Neural cell (in vitro differentiated cells): Measurements from ENCODE around the gene LSM14A. TPM values are rescaled to one million over a fixed set of nuclear protein-coding genes. Genes with fewer than 3 reads are reported as not detected.
"Not testable (repeated sequence)": the region's sequence is repeated elsewhere in the genome, so short reads cannot be mapped to it uniquely, and the experiment has no call there.

Experiments used
- H2AFZ ChIP-seq: fragments of 200-600, 300-800 bp; sonication (generic), shearing (Covaris generic); 2 replicates; pipeline ENCODE4 v1.6.0; 2014; ENCODE audit warnings: low read depth, mild to moderate bottlenecking, antibody characterized with exemption, low read length, moderate library complexity
- H3F3A ChIP-seq: fragments of 200-600 bp; shearing (Covaris generic); 2 replicates; pipeline ENCODE4 v1.6.1; 2016; ENCODE audit warnings: mild to moderate bottlenecking, moderate library complexity, mixed read lengths, antibody characterized with exemption, low read length; ENCODE audit not compliant: insufficient read depth, poor library complexity, severe bottlenecking
- H3K27ac ChIP-seq: fragments of 200-600, 300-800 bp; sonication (generic), shearing (Covaris generic); 2 replicates; pipeline ENCODE4 v1.5.1; 2014; ENCODE audit warnings: mild to moderate bottlenecking, low read length, moderate library complexity
- H3K27me3 ChIP-seq: fragments of 300-800, 200-600 bp; sonication (generic), shearing (Covaris generic); 2 replicates; pipeline ENCODE4 v1.6.0; 2014; ENCODE audit warnings: mild to moderate bottlenecking, low read depth, low read length, moderate library complexity; ENCODE audit not compliant: insufficient read depth
- H3K36me3 ChIP-seq: fragments of 300-800, 200-600 bp; sonication (generic), shearing (Covaris generic); 2 replicates; pipeline ENCODE4 v1.5.1; 2014; ENCODE audit warnings: mild to moderate bottlenecking, antibody characterized with exemption, low read length, moderate library complexity; ENCODE audit not compliant: insufficient read depth
- H3K4me2 ChIP-seq: fragments of 300-800, 200-600 bp; sonication (generic), shearing (Covaris generic); 2 replicates; pipeline ENCODE4 v1.6.0; 2014; ENCODE audit warnings: mild to moderate bottlenecking, low read length
- H3K4me3 ChIP-seq: fragments of 300-800, 200-600 bp; sonication (generic), shearing (Covaris generic); 2 replicates; pipeline ENCODE4 v1.5.1; 2014; ENCODE audit warnings: mild to moderate bottlenecking, low read length, moderate library complexity
- H3K79me2 ChIP-seq: fragments of 200-600 bp; shearing (Covaris generic); replicated peaks from 2 replicates; pipeline ENCODE4 v1.6.0; 2014; ENCODE audit warnings: mild to moderate bottlenecking, low read length, moderate library complexity; ENCODE audit not compliant: insufficient read depth
- H3K9ac ChIP-seq: fragments of 300-800, 200-600 bp; sonication (generic), shearing (Covaris generic); 2 replicates; pipeline ENCODE4 v1.6.1; 2016; ENCODE audit warnings: mild to moderate bottlenecking, low read length, mixed read lengths
- H3K9me2 ChIP-seq: fragments of 200-600 bp; shearing (Covaris generic); 2 replicates; pipeline ENCODE4 v1.6.1; 2016; ENCODE audit warnings: mild to moderate bottlenecking, low read length, mixed read lengths; ENCODE audit not compliant: insufficient read depth
- H3K9me3 ChIP-seq: fragments of 200-600, 300-800 bp; sonication (generic), shearing (Covaris generic); 2 replicates; pipeline ENCODE4 v1.6.1; 2016; ENCODE audit warnings: mild to moderate bottlenecking, mixed run types, low read length, moderate library complexity, mixed read lengths
- H4K20me1 ChIP-seq: fragments of 200-600 bp; shearing (Covaris generic); 2 replicates; pipeline ENCODE4 v1.6.1; 2016; ENCODE audit warnings: mild to moderate bottlenecking, mixed run types; ENCODE audit not compliant: insufficient read depth
- EP300 ChIP-seq: fragments of 450-650 bp; conservative IDR thresholded peaks from 2 replicates; pipeline ENCODE4 v1.6.1; 2014; ENCODE audit warnings: antibody characterized with exemption, mild to moderate bottlenecking, moderate library complexity; ENCODE audit not compliant: poor library complexity, severe bottlenecking
- EZH2 ChIP-seq: fragments of 200-600, 300-800 bp; shearing (Covaris generic), sonication (generic); IDR thresholded peaks from 2 replicates; pipeline ENCODE4 v1.6.1; 2014; ENCODE audit warnings: antibody characterized with exemption, low read length, borderline replicate concordance, mild to moderate bottlenecking; ENCODE audit not compliant: insufficient read depth, poor library complexity, severe bottlenecking
- MXI1 ChIP-seq: fragments of 450-650 bp; conservative IDR thresholded peaks from 2 replicates; pipeline ENCODE4 v1.6.1; 2014; ENCODE audit warnings: antibody characterized with exemption, mild to moderate bottlenecking; ENCODE audit not compliant: poor library complexity, severe bottlenecking
- POLR2AphosphoS5 ChIP-seq: IDR thresholded peaks from 2 replicates; pipeline ENCODE4 v1.6.1; 2012
- RAD21 ChIP-seq: fragments of 450-650 bp; conservative IDR thresholded peaks from 2 replicates; pipeline ENCODE4 v1.6.1; 2014; ENCODE audit warnings: antibody characterized with exemption, mild to moderate bottlenecking, moderate library complexity
- SMC3 ChIP-seq: fragments of 450-650 bp; conservative IDR thresholded peaks from 2 replicates; pipeline ENCODE4 v1.6.1; 2014; ENCODE audit warnings: antibody characterized with exemption, mild to moderate bottlenecking, moderate library complexity; ENCODE audit not compliant: poor library complexity
- TAF1 ChIP-seq: IDR thresholded peaks from 2 replicates; pipeline ENCODE4 v1.6.1; 2012; ENCODE audit warnings: low read depth
- polyA plus RNA-seq: library from polyadenylated mRNA; depleted of rRNA; stranded (reverse); fragments of >200 nt; gene quantifications from 2 replicates; pipeline ENCODE4 v1.2.3, GENCODE V29; 2014
- TF ChIP-seq, protein P1 (sequence below): fragments of 450-650 bp; IDR thresholded peaks from 2 replicates; pipeline ENCODE4 v1.5.1; 2014; ENCODE audit warnings: antibody characterized with exemption, mild to moderate bottlenecking, moderate library complexity; ENCODE audit not compliant: poor library complexity, severe bottlenecking
- TF ChIP-seq, protein P2 (sequence below): IDR thresholded peaks from 2 replicates; pipeline ENCODE4 v1.6.1; 2012; ENCODE audit warnings: borderline replicate concordance

The LSM14A gene
- polyA plus RNA-seq, 1 donor from 2014 or later, result 104 TPM

DNA sequence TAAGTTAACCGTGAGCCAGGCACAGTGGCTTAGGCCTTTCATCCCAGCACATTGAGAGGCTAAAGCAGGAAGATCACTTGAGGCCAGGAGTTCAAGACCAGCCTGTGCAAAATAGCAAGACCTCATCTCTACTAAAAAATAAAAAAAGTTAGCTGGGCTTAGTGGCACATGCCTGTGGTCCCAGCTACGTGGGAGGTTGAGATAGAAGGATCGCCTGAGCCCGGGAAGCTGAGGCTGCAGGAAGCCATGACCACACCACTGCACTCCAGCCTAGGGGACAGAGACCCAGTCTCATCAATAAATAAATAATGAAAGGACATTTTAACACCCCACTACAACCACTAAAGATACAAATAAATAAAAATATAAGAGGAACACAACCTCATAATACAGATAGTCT lies 21.6 kb downstream of the LSM14A start:
- H2AFZ ChIP-seq, result no peak overlapping the region
- H3K36me3 ChIP-seq, result no peaks in the 10 kb centered on the region
- no peaks in the 10 kb centered on the region for H3K27me3 ChIP-seq
- TF ChIP-seq EP300, result no peak
- TF ChIP-seq SMC3, result no peak
- no peak for TF ChIP-seq RAD21
- TF ChIP-seq TAF1, result no peak
- no peak for TF ChIP-seq EZH2
- no peak for TF ChIP-seq POLR2AphosphoS5
- no peak overlapping the region for H3K4me3 ChIP-seq
- H3K9me2 ChIP-seq, result no peaks in the 10 kb centered on the region
- peaks cover 53% of the 10 kb centered on the region for H3K79me2 ChIP-seq
- H3K9ac ChIP-seq, result no peak overlapping the region
- no peaks in the 10 kb centered on the region for H3K9me3 ChIP-seq
- no peaks in the 10 kb centered on the region for H4K20me1 ChIP-seq
- H3K27ac ChIP-seq, result no peak overlapping the region
- no peaks in the 10 kb centered on the region for H3F3A ChIP-seq
- H3K4me2 ChIP-seq, result no peak overlapping the region

DNA sequence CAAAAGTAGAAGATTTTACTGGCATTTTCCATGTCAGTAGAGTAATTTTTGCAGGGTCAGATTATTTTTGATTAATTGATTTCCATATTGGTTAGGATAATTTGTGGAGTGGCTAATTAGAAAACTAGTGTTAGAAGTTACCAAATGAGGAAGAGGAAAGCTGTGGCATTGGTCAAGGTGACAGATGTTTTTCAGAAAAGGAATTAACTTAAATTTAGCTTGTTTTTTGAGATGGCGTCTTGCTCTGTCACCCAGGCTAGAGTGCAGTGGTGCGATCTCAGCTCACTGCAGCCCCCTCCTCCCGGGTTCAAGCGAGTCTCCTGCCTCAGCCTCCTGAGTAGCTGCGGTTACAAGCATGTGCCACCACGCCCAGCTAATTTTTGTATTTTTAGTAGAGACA lies 28.8 kb downstream of the LSM14A start:
- Histone ChIP-seq H3F3A (no peaks in the 10 kb centered on the region), H2AFZ (no peak overlapping the region), H3K4me2 (no peak overlapping the region), H4K20me1 (no peaks in the 10 kb centered on the region), H3K9me2 (no peaks in the 10 kb centered on the region), H3K9ac (no peak overlapping the region), H3K27me3 (no peaks in the 10 kb centered on the region), H3K9me3 (no peaks in the 10 kb centered on the region), H3K4me3 (no peak overlapping the region), H3K36me3 (no peaks in the 10 kb centered on the region), H3K27ac (no peak overlapping the region), H3K79me2 (no peaks in the 10 kb centered on the region)
- no peak for TF ChIP-seq POLR2AphosphoS5
- TF ChIP-seq SMC3, result no peak
- no peak for TF ChIP-seq EZH2
- TF ChIP-seq RAD21, result no peak
- TF ChIP-seq, protein P1, sequence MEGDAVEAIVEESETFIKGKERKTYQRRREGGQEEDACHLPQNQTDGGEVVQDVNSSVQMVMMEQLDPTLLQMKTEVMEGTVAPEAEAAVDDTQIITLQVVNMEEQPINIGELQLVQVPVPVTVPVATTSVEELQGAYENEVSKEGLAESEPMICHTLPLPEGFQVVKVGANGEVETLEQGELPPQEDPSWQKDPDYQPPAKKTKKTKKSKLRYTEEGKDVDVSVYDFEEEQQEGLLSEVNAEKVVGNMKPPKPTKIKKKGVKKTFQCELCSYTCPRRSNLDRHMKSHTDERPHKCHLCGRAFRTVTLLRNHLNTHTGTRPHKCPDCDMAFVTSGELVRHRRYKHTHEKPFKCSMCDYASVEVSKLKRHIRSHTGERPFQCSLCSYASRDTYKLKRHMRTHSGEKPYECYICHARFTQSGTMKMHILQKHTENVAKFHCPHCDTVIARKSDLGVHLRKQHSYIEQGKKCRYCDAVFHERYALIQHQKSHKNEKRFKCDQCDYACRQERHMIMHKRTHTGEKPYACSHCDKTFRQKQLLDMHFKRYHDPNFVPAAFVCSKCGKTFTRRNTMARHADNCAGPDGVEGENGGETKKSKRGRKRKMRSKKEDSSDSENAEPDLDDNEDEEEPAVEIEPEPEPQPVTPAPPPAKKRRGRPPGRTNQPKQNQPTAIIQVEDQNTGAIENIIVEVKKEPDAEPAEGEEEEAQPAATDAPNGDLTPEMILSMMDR, result no peak
- TF ChIP-seq MXI1, result no peak
- TF ChIP-seq TAF1, result no peak

DNA sequence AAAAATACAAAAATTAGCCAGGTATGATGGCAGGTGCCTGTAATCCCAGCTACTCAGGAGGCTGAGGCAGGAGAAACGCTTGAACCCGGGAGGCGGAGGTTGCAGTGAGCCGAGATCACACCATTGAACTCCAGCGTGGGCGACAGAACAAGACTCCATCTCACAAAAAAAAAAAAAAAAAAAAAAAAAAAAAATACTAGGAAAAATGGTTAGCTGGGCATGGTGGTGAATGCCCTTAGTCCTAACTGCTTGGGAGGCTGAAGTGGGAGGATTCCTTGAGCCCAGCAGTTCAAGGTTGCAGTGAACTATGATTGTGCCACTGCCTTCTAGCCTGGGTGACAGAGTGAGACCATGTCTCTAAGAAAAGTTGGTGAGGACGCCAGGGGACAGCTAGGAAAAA lies 33.0 kb downstream of the LSM14A start:
- not testable (repeated sequence) for H3K9me2 ChIP-seq, H3K27ac ChIP-seq, H2AFZ ChIP-seq, H3K79me2 ChIP-seq, H3K9me3 ChIP-seq, H3K4me3 ChIP-seq, H4K20me1 ChIP-seq, H3K4me2 ChIP-seq, H3K36me3 ChIP-seq, H3K27me3 ChIP-seq, H3F3A ChIP-seq, H3K9ac ChIP-seq

DNA sequence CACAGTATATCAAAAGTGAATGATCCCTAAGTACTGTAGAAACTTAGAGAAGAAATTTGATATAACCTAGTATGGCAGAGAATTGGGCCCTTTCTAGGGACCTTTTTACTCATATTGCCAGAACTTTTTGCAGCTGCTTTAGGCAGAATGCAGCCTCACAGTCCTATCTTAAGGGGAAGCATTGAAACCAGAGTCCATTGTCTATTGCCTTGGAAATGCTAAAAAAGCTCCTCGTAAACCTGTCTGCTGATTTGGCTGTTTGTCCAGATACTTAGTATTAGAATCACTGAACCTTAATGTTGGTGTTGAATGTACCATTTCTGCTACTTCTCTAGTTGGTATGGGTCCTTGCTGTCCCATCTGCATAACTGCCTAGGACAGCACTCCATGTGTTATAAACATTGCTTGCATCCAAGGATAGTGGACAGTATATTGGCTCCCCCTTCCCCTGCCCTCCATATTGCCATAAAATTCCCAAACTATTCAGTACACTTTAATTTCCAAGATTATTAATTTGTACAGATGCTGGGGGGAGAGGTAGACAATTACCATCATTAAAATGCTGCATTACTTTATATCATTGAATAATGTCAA lies 36.1 kb downstream of the LSM14A start:
- H3K79me2 ChIP-seq, result no peaks in the 10 kb centered on the region
- H3K9me2 ChIP-seq, result no peaks in the 10 kb centered on the region
- H3K9ac ChIP-seq, result no peak overlapping the region
- H3K4me2 ChIP-seq, result no peak overlapping the region
- H3K27me3 ChIP-seq, result no peaks in the 10 kb centered on the region
- no peaks in the 10 kb centered on the region for H3F3A ChIP-seq
- no peak overlapping the region for H3K4me3 ChIP-seq
- H2AFZ ChIP-seq, result no peak overlapping the region
- no peak overlapping the region for H3K27ac ChIP-seq
- H4K20me1 ChIP-seq, result no peaks in the 10 kb centered on the region
- no peaks in the 10 kb centered on the region for H3K9me3 ChIP-seq
- TF ChIP-seq TAF1, result no peak
- TF ChIP-seq RAD21, result no peak
- TF ChIP-seq, protein P1, result no peak
- no peak for TF ChIP-seq MXI1
- TF ChIP-seq POLR2AphosphoS5, result no peak
- no peak for TF ChIP-seq SMC3
- TF ChIP-seq EZH2, result no peak
- TF ChIP-seq EP300, result no peak
- TF ChIP-seq, protein P2, sequence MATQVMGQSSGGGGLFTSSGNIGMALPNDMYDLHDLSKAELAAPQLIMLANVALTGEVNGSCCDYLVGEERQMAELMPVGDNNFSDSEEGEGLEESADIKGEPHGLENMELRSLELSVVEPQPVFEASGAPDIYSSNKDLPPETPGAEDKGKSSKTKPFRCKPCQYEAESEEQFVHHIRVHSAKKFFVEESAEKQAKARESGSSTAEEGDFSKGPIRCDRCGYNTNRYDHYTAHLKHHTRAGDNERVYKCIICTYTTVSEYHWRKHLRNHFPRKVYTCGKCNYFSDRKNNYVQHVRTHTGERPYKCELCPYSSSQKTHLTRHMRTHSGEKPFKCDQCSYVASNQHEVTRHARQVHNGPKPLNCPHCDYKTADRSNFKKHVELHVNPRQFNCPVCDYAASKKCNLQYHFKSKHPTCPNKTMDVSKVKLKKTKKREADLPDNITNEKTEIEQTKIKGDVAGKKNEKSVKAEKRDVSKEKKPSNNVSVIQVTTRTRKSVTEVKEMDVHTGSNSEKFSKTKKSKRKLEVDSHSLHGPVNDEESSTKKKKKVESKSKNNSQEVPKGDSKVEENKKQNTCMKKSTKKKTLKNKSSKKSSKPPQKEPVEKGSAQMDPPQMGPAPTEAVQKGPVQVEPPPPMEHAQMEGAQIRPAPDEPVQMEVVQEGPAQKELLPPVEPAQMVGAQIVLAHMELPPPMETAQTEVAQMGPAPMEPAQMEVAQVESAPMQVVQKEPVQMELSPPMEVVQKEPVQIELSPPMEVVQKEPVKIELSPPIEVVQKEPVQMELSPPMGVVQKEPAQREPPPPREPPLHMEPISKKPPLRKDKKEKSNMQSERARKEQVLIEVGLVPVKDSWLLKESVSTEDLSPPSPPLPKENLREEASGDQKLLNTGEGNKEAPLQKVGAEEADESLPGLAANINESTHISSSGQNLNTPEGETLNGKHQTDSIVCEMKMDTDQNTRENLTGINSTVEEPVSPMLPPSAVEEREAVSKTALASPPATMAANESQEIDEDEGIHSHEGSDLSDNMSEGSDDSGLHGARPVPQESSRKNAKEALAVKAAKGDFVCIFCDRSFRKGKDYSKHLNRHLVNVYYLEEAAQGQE, result no peak
- peaks cover 6% of the 10 kb centered on the region for H3K36me3 ChIP-seq
